ENCODE data around the gene TTC34.

TTC34 gene

GRCh38 chr1:2604844-2605508 lies 196.5 kb downstream of the TTC34 start:
- H3K4me3 ChIP-seq (ENCODE audit: low read depth, low read length), result no peak overlapping the region
- H3K36me3 ChIP-seq (ENCODE audit: insufficient read depth, low read length), result no peaks in the 10 kb centered on the region
- H3K79me2 ChIP-seq (ENCODE audit: control insufficient read depth, insufficient read depth, low read length, unreplicated experiment), result no peaks in the 10 kb centered on the region
- no peak overlapping the region for H2AFZ ChIP-seq (ENCODE audit: low read length, unreplicated experiment)
- H3K27me3 ChIP-seq (ENCODE audit: insufficient read depth, low read length), result peaks cover 39% of the 10 kb centered on the region; the same call in 1 of the 2 replicates
- no peak overlapping the region for H3K27ac ChIP-seq (ENCODE audit: low read depth, low read length)
- H3K4me1 ChIP-seq (ENCODE audit: control insufficient read depth, insufficient read depth, low read length, unreplicated experiment), result no peaks in the 10 kb centered on the region

DNA sequence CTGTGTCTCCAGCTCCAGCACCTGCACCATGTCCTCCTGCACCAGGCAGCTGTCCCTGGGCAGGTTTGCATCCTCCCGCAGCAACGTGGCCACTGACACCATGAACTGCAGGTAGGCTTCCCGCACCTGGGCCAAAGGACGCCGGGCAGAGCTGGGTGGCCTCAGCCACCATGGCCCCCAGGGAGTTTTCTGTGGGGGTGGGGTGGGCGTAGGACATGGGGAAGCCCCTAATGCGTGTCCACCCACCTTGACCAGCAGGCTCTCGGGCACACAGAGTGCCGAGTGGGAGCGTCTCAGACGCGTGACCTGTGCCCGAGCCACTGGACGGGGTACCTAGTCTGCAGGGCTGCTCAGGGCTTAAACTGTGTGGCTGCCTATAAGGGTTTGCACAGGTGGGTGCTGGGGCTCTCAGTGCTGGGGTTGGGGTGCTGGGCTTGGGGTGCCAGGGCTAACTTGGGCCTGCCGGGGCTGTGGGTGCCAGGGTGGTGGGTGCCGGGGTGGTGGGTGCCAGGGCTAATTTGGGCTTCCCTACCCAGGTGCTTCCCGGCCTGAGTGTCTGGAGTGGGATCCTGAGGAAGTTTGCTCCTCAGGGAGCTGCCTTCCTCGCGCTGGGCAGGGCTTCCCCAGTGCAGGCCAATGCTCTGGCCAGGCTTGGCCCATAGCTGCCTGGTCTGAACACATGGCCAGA lies 197.2 kb downstream of the TTC34 start:
- no peak overlapping the region for H3K27ac ChIP-seq (ENCODE audit: low read depth, low read length)

DNA sequence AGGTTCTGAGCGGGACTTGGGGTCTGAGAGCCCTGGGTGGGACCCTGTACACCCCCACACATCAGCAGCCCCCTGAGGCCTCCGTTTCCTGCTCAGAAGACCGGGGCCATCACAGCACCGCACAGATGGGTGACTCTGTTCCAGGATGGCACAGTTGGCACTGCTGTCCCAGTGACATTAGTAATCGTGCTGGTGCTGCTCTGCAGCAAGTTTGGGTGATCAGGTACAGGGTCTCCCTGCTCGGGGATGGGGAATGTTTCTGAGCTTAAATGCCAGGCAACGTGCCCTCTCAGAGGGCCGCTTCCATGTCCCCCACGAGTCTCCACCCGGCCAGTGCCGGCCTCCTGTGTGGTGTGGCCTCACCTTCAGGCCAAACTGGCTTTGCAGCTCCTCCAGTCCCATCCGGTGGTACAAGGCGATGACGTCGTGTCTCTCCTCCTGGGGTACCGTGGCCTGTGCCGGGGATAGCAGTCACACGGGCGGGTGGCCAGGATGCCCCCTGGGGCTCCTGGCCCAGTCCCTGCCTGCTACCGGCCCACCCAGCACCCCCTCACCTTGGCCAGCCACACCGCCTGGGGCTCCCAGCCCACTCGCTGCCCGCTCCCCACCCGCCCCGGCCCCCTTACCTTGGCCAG lies 197.9 kb downstream of the TTC34 start:
- Histone ChIP-seq H3K4me1 (ENCODE audit: control insufficient read depth, insufficient read depth, low read length, unreplicated experiment) (no peaks in the 10 kb centered on the region), H2AFZ (ENCODE audit: low read length, unreplicated experiment) (no peak overlapping the region), H3K36me3 (ENCODE audit: insufficient read depth, low read length) (no peaks in the 10 kb centered on the region), H3K27ac (ENCODE audit: low read depth, low read length) (no peak overlapping the region), H3K27me3 (ENCODE audit: insufficient read depth, low read length) (peaks cover 31% of the 10 kb centered on the region; the same call in 1 of the 2 replicates), H3K4me3 (ENCODE audit: low read depth, low read length) (no peak overlapping the region), H3K79me2 (ENCODE audit: control insufficient read depth, insufficient read depth, low read length, unreplicated experiment) (no peaks in the 10 kb centered on the region)

More for the DNA sequence above, 197.2 kb downstream of the TTC34 start:
- Histone ChIP-seq H2AFZ (ENCODE audit: low read length, unreplicated experiment) (no peak overlapping the region), H3K4me3 (ENCODE audit: low read depth, low read length) (no peak overlapping the region), H3K27me3 (ENCODE audit: insufficient read depth, low read length) (peaks cover 33% of the 10 kb centered on the region; the same call in 1 of the 2 replicates), H3K79me2 (ENCODE audit: control insufficient read depth, insufficient read depth, low read length, unreplicated experiment) (no peaks in the 10 kb centered on the region), H3K36me3 (ENCODE audit: insufficient read depth, low read length) (no peaks in the 10 kb centered on the region), H3K4me1 (ENCODE audit: control insufficient read depth, insufficient read depth, low read length, unreplicated experiment) (no peaks in the 10 kb centered on the region)

DNA sequence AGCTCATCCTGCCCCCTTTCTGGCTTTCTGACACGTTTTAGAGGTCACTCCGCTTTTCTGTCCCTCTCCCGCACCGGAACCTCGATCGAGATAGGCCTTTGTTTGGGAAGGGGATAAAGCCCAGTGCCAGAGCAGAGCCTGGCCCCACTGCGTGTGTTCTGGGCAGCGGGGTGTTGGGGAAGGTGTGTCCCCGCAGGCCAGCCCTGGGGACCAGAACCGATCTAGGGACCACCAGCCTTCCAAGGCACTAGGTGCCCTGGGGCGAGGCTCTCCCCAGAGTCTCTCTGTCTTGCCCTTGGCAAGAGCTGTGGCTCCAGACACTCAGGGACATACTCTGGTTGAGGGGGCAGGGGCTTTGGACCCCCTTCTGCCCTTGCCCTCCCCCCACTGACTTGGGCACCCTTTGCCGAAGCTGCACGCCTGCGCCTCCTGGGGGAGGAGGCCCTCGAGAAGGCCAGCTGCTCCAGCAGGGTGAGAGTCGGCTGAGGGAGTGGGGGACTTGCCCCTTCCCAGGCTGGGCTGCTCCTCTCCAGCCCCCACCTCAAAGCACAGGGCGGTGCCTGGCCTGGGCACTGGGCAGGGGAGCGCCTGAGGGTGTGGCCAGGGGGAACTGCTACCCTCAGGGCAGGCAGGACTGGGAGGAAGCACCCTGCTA lies 198.5 kb downstream of the TTC34 start:
- Histone ChIP-seq H2AFZ (ENCODE audit: low read length, unreplicated experiment) (no peak overlapping the region), H3K27me3 (ENCODE audit: insufficient read depth, low read length) (peaks cover 31% of the 10 kb centered on the region; the same call in 1 of the 2 replicates), H3K4me3 (ENCODE audit: low read depth, low read length) (no peak overlapping the region), H3K79me2 (ENCODE audit: control insufficient read depth, insufficient read depth, low read length, unreplicated experiment) (no peaks in the 10 kb centered on the region), H3K36me3 (ENCODE audit: insufficient read depth, low read length) (no peaks in the 10 kb centered on the region), H3K27ac (ENCODE audit: low read depth, low read length) (no peak overlapping the region), H3K4me1 (ENCODE audit: control insufficient read depth, insufficient read depth, low read length, unreplicated experiment) (no peaks in the 10 kb centered on the region)

DNA sequence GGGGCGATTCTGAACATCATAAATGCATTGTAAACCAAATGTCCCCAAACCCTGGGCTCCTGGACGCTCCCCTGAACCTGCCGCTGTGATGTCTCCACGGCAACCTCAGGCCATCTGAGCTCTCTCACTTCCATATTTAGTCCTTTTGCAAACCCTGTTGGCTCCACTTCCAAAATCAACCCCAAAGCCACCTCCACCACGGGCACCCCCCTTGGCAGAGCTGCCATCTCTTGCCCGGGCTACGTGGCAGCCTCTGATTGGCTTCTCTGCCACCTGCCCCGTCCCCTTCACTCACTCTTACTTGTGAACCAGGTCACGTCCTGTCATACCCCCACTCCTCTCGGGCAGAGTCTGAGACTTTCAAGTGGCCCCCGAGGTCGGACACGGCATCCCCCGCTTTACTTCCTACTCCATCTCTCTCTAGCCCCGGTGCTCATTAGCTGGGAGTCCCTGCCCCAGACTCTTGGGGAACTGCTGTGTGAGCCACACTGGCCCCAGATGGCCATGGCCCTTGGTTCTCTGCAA lies 199.1 kb downstream of the TTC34 start:
- Histone ChIP-seq H3K4me1 (ENCODE audit: control insufficient read depth, insufficient read depth, low read length, unreplicated experiment) (no peaks in the 10 kb centered on the region), H2AFZ (ENCODE audit: low read length, unreplicated experiment) (no peak overlapping the region), H3K27me3 (ENCODE audit: insufficient read depth, low read length) (peaks cover 31% of the 10 kb centered on the region; the same call in 1 of the 2 replicates)

DNA sequence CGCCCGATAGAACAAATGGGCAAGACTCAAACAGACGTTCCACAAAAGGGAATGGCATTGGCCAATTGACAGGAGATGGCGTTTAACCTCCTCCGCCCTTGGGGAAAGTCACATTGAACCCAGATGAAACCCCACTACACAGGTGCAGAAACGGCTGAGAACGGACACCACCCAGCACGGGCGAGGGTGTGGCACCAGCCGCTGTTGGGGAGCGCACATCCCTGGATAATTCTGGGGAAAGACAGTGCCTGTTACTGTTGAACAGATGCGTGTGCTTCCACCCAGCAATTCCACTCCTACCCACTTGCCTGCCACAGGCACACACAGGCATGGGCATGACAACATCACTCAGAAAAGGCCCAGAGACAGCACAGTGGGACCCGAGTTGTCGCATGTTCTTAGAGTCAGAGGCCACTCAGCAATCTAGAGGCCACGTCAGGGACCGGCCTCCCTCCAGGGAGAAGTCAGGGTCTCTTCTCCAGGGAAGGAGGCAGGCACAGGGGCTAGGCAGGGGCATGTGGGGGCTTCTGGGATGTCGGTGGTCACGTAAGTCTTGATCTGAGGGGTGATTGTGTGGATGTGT lies 199.7 kb downstream of the TTC34 start:
- Histone ChIP-seq H3K27me3 (ENCODE audit: insufficient read depth, low read length) (peaks cover 31% of the 10 kb centered on the region; the same call in 1 of the 2 replicates), H3K4me3 (ENCODE audit: low read depth, low read length) (no peak overlapping the region), H3K36me3 (ENCODE audit: insufficient read depth, low read length) (no peaks in the 10 kb centered on the region), H3K27ac (ENCODE audit: low read depth, low read length) (no peak overlapping the region), H3K4me1 (ENCODE audit: control insufficient read depth, insufficient read depth, low read length, unreplicated experiment) (no peaks in the 10 kb centered on the region), H2AFZ (ENCODE audit: low read length, unreplicated experiment) (no peak overlapping the region), H3K79me2 (ENCODE audit: control insufficient read depth, insufficient read depth, low read length, unreplicated experiment) (no peaks in the 10 kb centered on the region)

More for the DNA sequence above, 199.1 kb downstream of the TTC34 start:
- no peaks in the 10 kb centered on the region for H3K79me2 ChIP-seq (ENCODE audit: control insufficient read depth, insufficient read depth, low read length, unreplicated experiment)
- H3K27ac ChIP-seq (ENCODE audit: low read depth, low read length), result no peak overlapping the region
- H3K36me3 ChIP-seq (ENCODE audit: insufficient read depth, low read length), result no peaks in the 10 kb centered on the region
- no peak overlapping the region for H3K4me3 ChIP-seq (ENCODE audit: low read depth, low read length)

DNA sequence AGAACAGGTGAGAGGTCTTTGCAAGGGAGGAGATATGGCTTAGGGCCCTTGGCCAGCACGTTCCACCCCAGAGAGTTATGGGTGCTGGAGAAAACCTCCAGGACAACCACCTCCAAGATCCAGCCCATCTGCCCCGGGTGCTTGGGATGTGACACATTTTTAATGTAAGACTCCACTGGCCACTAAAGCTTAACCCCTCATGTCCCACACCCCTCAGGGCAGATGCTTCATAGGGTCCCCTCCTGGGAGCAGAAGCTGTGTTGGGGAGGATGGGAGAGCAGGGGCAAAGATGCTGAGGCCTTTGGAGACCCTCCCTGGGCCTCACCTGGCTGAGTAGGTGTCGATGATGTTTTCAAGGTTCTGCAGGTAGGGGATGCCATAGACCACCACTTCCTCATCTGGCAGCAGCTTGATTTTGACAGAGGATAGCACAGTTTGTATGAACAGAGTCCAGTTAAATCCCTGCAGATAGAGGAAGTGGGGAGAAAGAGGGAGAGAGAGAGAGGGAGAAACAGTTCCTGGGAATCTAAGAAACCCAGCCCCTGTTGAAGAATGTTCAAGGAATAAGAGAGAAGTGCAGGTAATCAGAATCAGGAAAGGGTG lies 203.1 kb downstream of the TTC34 start:
- Histone ChIP-seq H3K4me3 (ENCODE audit: low read depth, low read length) (no peak overlapping the region), H3K27me3 (ENCODE audit: insufficient read depth, low read length) (peaks cover 22% of the 10 kb centered on the region; the same call in 1 of the 2 replicates), H3K36me3 (ENCODE audit: insufficient read depth, low read length) (no peaks in the 10 kb centered on the region), H2AFZ (ENCODE audit: low read length, unreplicated experiment) (no peak overlapping the region), H3K4me1 (ENCODE audit: control insufficient read depth, insufficient read depth, low read length, unreplicated experiment) (no peaks in the 10 kb centered on the region), H3K79me2 (ENCODE audit: control insufficient read depth, insufficient read depth, low read length, unreplicated experiment) (no peaks in the 10 kb centered on the region), H3K27ac (ENCODE audit: low read depth, low read length) (no peak overlapping the region)

DNA sequence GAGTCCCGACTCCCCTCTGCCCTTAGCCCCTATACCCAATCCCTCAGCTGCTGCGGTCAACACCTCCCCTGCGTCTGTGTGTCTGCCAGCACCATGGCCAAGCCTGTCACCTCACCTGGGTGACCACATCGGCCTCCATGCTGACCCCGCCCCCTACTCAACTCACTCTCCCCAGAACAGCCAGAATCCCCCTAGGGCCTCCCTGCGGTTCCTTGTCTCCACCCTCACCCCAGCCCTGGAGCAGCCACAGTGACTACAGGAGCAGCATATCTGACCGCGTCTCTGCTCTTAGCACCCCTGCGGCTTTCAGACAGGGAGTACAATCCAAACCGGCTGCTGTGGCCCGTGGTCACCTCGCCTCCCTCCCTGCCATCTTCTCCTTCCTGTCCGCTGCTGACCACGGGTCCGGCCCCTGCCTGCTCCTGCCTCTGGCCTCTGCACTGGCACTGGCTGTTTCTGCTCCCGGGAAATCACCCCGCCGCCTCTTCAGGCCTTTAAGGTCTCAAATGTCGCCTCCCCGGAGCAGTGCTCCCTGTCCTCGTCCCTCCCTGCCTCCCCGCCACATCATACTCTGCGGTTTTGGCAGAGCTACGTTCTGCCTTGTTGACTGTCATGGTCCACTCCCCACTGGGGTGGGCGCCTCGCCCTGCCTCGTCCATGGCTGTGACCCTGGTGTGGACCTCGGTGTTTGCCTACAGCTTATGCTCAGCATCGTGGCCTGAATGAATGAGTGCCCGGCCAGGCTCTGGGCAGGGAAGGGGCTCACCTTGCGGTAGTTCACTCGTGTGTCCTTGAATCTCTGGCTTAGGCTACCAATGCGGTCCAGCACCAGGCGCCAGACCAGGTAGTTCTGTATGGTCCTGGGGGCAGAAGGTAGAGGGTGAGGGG lies 203.8 kb downstream of the TTC34 start:
- peaks cover 14% of the 10 kb centered on the region; the same call in 1 of the 2 replicates for H3K27me3 ChIP-seq (ENCODE audit: insufficient read depth, low read length)
- no peak overlapping the region for H3K27ac ChIP-seq (ENCODE audit: low read depth, low read length)
- H3K4me3 ChIP-seq (ENCODE audit: low read depth, low read length), result no peak overlapping the region
- no peaks in the 10 kb centered on the region for H3K4me1 ChIP-seq (ENCODE audit: control insufficient read depth, insufficient read depth, low read length, unreplicated experiment)
- H2AFZ ChIP-seq (ENCODE audit: low read length, unreplicated experiment), result no peak overlapping the region
- H3K36me3 ChIP-seq (ENCODE audit: insufficient read depth, low read length), result no peaks in the 10 kb centered on the region
- H3K79me2 ChIP-seq (ENCODE audit: control insufficient read depth, insufficient read depth, low read length, unreplicated experiment), result no peaks in the 10 kb centered on the region

DNA sequence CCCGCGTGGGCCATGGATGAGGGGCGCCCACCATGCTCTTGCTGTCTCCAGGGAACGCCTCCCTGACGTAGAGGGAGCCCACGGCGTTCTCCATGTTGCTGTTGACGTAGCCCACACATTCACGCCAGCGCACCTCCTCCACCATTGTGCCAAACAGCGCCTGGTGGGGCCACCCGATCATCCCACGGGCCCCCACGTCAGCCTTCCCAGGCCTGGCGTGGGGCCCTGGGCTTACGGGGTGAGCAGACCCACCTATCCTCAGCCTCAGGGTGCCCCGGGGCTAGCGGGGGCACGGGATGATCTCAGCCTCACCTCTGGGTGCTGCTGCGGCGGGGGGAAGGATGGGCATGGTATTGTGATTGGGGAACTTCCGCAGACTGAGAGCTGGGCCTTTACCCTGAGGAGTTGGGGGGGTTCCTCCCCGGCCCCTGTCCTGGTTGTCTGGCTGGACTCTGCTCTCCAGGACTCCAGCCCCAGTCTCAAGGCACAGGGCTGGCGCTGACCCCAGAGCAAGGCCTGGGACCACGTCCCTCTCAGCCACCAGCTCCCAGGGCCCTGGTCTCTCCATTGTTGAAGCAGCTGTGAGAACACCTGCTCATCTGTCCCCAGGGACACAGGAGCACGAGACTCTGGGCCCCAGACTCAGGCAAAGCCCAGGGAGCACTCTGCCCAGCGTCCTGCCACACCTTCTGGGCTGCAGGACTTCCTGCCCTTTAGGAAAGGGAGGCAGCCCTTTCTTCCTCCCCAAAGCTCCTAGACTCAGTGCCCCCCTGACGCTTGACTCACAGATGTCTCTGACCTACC lies 204.8 kb downstream of the TTC34 start:
- no peak overlapping the region for H3K4me3 ChIP-seq (ENCODE audit: low read depth, low read length)
- no peak overlapping the region for H3K27ac ChIP-seq (ENCODE audit: low read depth, low read length)
- H3K79me2 ChIP-seq (ENCODE audit: control insufficient read depth, insufficient read depth, low read length, unreplicated experiment), result no peaks in the 10 kb centered on the region
- peaks cover 10% of the 10 kb centered on the region; the same call in 1 of the 2 replicates for H3K27me3 ChIP-seq (ENCODE audit: insufficient read depth, low read length)
- H2AFZ ChIP-seq (ENCODE audit: low read length, unreplicated experiment), result no peak overlapping the region
- H3K4me1 ChIP-seq (ENCODE audit: control insufficient read depth, insufficient read depth, low read length, unreplicated experiment), result no peaks in the 10 kb centered on the region
- H3K36me3 ChIP-seq (ENCODE audit: insufficient read depth, low read length), result no peaks in the 10 kb centered on the region

Data from ACC112 (cell line).